ENCODE results near the gene GALNT18.
"Not testable (repeated sequence)": the region's sequence is repeated elsewhere in the genome, so short reads cannot be mapped to it uniquely, and the experiment has no call there.

The GALNT18 gene

GRCh38 chr11:11451501-11452005 is 170.3 kb downstream of the GALNT18 start:
- H3K4me3 ChIP-seq (replicated peaks; ENCODE audit: low read depth, low read length) = no peak overlapping the region
- no peak for TF ChIP-seq CTCF (IDR thresholded peaks at IDR 0.05; ENCODE audit: low read depth, low read length, missing control alignments)
- no peak for DNase-seq (ENCODE audit: extremely low read depth, low read depth)

GRCh38 chr11:11450744-11451362 is 171.0 kb downstream of the GALNT18 start:
- no peak overlapping the region for H3K4me3 ChIP-seq (replicated peaks; ENCODE audit: low read depth, low read length)
- DNase-seq (ENCODE audit: extremely low read depth, low read depth) = no peak
- no peak for TF ChIP-seq CTCF (IDR thresholded peaks at IDR 0.05; ENCODE audit: low read depth, low read length, missing control alignments)

GRCh38 chr11:11449327-11449726 is 172.5 kb downstream of the GALNT18 start:
- no peak overlapping the region for H3K4me3 ChIP-seq (replicated peaks; ENCODE audit: low read depth, low read length)
- no peak for TF ChIP-seq CTCF (IDR thresholded peaks at IDR 0.05; ENCODE audit: low read depth, low read length, missing control alignments)
- no peak for DNase-seq (ENCODE audit: extremely low read depth, low read depth)

GRCh38 chr11:11448626-11449025 is 173.2 kb downstream of the GALNT18 start:
- no peak for TF ChIP-seq CTCF (IDR thresholded peaks at IDR 0.05; ENCODE audit: low read depth, low read length, missing control alignments)
- DNase-seq (ENCODE audit: extremely low read depth, low read depth) = no peak
- H3K4me3 ChIP-seq (replicated peaks; ENCODE audit: low read depth, low read length) = no peak overlapping the region

- not testable (repeated sequence) for H3K4me3 ChIP-seq (replicated peaks; ENCODE audit: low read depth, low read length); DNase-seq (ENCODE audit: extremely low read depth, low read depth)
Measured at GRCh38 chr11:11447601-11448000, 174.2 kb downstream of the GALNT18 start.

- no peak for DNase-seq (ENCODE audit: extremely low read depth, low read depth)
- no peak overlapping the region for H3K4me3 ChIP-seq (replicated peaks; ENCODE audit: low read depth, low read length)
- no peak for TF ChIP-seq CTCF (IDR thresholded peaks at IDR 0.05; ENCODE audit: low read depth, low read length, missing control alignments)
Measured at GRCh38 chr11:11446967-11447366, 174.8 kb downstream of the GALNT18 start.

GRCh38 chr11:11446564-11446963 is 175.2 kb downstream of the GALNT18 start:
- DNase-seq (ENCODE audit: extremely low read depth, low read depth) = no peak
- no peak overlapping the region for H3K4me3 ChIP-seq (replicated peaks; ENCODE audit: low read depth, low read length)
- no peak for TF ChIP-seq CTCF (IDR thresholded peaks at IDR 0.05; ENCODE audit: low read depth, low read length, missing control alignments)

Measured in HFF-Myc (cell line).